ENCODE data around the gene CCDC148.

DNA sequence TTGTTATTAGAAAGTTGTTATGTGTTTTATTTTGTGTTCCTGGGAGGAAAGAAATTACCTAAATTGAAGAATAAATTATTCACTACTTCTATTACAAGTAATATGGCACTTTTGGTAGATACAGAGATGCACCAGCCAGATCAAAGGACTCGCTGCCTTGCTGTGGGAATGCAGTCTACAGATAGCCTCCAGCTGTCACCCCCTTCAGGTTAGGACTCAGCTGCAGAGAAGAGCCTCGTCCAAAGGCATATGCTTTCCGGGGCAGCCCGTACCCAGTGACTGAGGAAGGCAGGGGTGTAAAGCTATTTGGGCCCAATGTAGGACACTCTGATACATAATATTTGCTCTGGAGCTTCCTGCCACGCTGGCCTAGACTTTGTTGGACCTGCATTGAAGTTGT is 90.2 kb downstream of the CCDC148 start:
- TF ChIP-seq, protein P1, sequence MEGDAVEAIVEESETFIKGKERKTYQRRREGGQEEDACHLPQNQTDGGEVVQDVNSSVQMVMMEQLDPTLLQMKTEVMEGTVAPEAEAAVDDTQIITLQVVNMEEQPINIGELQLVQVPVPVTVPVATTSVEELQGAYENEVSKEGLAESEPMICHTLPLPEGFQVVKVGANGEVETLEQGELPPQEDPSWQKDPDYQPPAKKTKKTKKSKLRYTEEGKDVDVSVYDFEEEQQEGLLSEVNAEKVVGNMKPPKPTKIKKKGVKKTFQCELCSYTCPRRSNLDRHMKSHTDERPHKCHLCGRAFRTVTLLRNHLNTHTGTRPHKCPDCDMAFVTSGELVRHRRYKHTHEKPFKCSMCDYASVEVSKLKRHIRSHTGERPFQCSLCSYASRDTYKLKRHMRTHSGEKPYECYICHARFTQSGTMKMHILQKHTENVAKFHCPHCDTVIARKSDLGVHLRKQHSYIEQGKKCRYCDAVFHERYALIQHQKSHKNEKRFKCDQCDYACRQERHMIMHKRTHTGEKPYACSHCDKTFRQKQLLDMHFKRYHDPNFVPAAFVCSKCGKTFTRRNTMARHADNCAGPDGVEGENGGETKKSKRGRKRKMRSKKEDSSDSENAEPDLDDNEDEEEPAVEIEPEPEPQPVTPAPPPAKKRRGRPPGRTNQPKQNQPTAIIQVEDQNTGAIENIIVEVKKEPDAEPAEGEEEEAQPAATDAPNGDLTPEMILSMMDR (IDR thresholded peaks at IDR 0.05) = no peak
- TF ChIP-seq POLR2A (IDR thresholded peaks at IDR 0.05) = no peak

Data from esophagus squamous epithelium (tissue), 4 donors.